ENCODE results near the gene IRGQ.
"Not testable (repeated sequence)": the region's sequence is repeated elsewhere in the genome, so short reads cannot be mapped to it uniquely, and the experiment has no call there.

Gene IRGQ

GRCh38 chr19:43605875-43606568 is 10.1 kb upstream of the IRGQ start:
- Histone ChIP-seq H3K4me3 (no peak overlapping the region), H3K27ac (peak overlapping the region in 11 of 21 experiments; percentile 12 to 67 (median 46))

- H3K4me3 ChIP-seq, result not testable (repeated sequence)
- H3K27ac ChIP-seq, result peak overlapping the region in 2 of 21 experiments; percentile 8 to 21
These were observed 4.4 kb upstream of the IRGQ start for GRCh38 chr19:43600326-43600725.

- Histone ChIP-seq H3K27ac (peak overlapping the region in 2 of 21 experiments; percentile 8 to 21), H3K4me3 (no peak overlapping the region)
These were observed 3.8 kb upstream of the IRGQ start for GRCh38 chr19:43599635-43600295.

- Histone ChIP-seq H3K27ac (no peak overlapping the region), H3K4me3 (no peak overlapping the region)
These were observed 2.7 kb upstream of the IRGQ start for GRCh38 chr19:43598445-43599240.

- no peak overlapping the region for H3K4me3 ChIP-seq
- H3K27ac ChIP-seq, result peak overlapping the region in 4 of 21 experiments; percentile 88 to 100 (median 98)
These were observed 1.9 kb upstream of the IRGQ start for GRCh38 chr19:43597876-43598275.

- H3K27ac ChIP-seq, result peak overlapping the region; percentile 70 to 100 (median 97)
These were observed 1.0 kb upstream of the IRGQ start for GRCh38 chr19:43596842-43597461.

GRCh38 chr19:43595605-43595998 is 332 bp downstream of the IRGQ start:
- Histone ChIP-seq H3K4me3 (peak overlapping the region; percentile 51 to 79 (median 64)), H3K27ac (peak overlapping the region; percentile 10 to 99 (median 95))

More at GRCh38 chr19:43596842-43597461, 1.0 kb upstream of the IRGQ start:
- peak overlapping the region; percentile 51 to 79 (median 64) for H3K4me3 ChIP-seq

- peak overlapping the region; percentile 51 to 79 (median 64) for H3K4me3 ChIP-seq
These were observed 977 bp downstream of the IRGQ start for GRCh38 chr19:43594710-43595604.

GRCh38 chr19:43594081-43594697 is 1.7 kb downstream of the IRGQ start:
- Histone ChIP-seq H3K27ac (peak overlapping the region in 16 of 21 experiments; percentile 5 to 99 (median 94)), H3K4me3 (peak overlapping the region; percentile 51 to 79 (median 64))

More at GRCh38 chr19:43594710-43595604, 977 bp downstream of the IRGQ start:
- peak overlapping the region; percentile 10 to 99 (median 95) for H3K27ac ChIP-seq

- no peak overlapping the region for H3K4me3 ChIP-seq
- H3K27ac ChIP-seq, result peak overlapping the region in 2 of 21 experiments; percentile 35 to 51
These were observed 3.1 kb downstream of the IRGQ start for GRCh38 chr19:43592800-43593350.

GRCh38 chr19:43591904-43592772 is 3.8 kb downstream of the IRGQ start:
- no peak overlapping the region for H3K4me3 ChIP-seq
- no peak overlapping the region for H3K27ac ChIP-seq

GRCh38 chr19:43589678-43590077 is 6.3 kb downstream of the IRGQ start:
- Histone ChIP-seq H3K27ac (peak overlapping the region in 1 of 21 experiments; percentile 5), H3K4me3 (no peak overlapping the region)

- Histone ChIP-seq H3K4me3 (no peak overlapping the region), H3K27ac (no peak overlapping the region)
These were observed 6.7 kb downstream of the IRGQ start for GRCh38 chr19:43589277-43589676.

GRCh38 chr19:43587029-43587428 is 8.9 kb downstream of the IRGQ start:
- not testable (repeated sequence) for H3K27ac ChIP-seq, H3K4me3 ChIP-seq

GRCh38 chr19:43586346-43586745 is 9.6 kb downstream of the IRGQ start:
- Histone ChIP-seq H3K4me3 (no peak overlapping the region), H3K27ac (no peak overlapping the region)

GRCh38 chr19:43584484-43584883 is 11.4 kb downstream of the IRGQ start:
- Histone ChIP-seq H3K4me3 (no peak overlapping the region), H3K27ac (peak overlapping the region in 6 of 21 experiments; percentile 0 to 54 (median 26))

- Histone ChIP-seq H3K27ac (no peak overlapping the region), H3K4me3 (no peak overlapping the region)
These were observed 13.4 kb downstream of the IRGQ start for GRCh38 chr19:43582495-43582894.
